Lung (tissue), 12 donors: ENCODE measurements around the gene ERCC1. TPM values are rescaled to one million over a fixed set of nuclear protein-coding genes. Genes with fewer than 3 reads are reported as not detected.
"Not testable (repeated sequence)": the region's sequence is repeated elsewhere in the genome, so short reads cannot be mapped to it uniquely, and the experiment has no call there.

Experiments used
- ATAC-seq: fragments of 200-7000 bp; cut with Tn5 transposase; one replicate; pipeline ENCODE4 v1.9.1; 2020; ENCODE audit warnings: moderate number of reproducible peaks; ENCODE audit not compliant: insufficient read depth, low FRiP score
- DNase-seq, 3 donors: peaks; one replicate each; pipeline ENCODE4 v3.0.0-alpha.2; 2013 to 2017
- H3K27ac ChIP-seq, 2 donors: one replicate each; pipeline ENCODE4 v1.5.1; 2013; ENCODE audit warnings: mild to moderate bottlenecking in 2 of 2, moderate library complexity in 2 of 2, control low read depth in 1 of 2, inconsistent platforms in 1 of 2, low read depth in 1 of 2, low read length in 1 of 2
- H3K27me3 ChIP-seq, 3 donors: one replicate each; pipeline ENCODE4 v1.5.1; 2013; ENCODE audit warnings: low read length in 2 of 3; ENCODE audit not compliant: control insufficient read depth in 3 of 3, insufficient read depth in 3 of 3
- H3K36me3 ChIP-seq, 4 donors: one replicate each; pipeline ENCODE4 v1.5.1; 2013; ENCODE audit warnings: low read length in 4 of 4, mild to moderate bottlenecking in 1 of 4, moderate library complexity in 1 of 4; ENCODE audit not compliant: control insufficient read depth in 4 of 4, insufficient read depth in 4 of 4
- H3K4me1 ChIP-seq, 5 donors: one replicate each; pipeline ENCODE4 v1.5.1; 2013; ENCODE audit warnings: low read length in 5 of 5, mild to moderate bottlenecking in 2 of 5, moderate library complexity in 1 of 5; ENCODE audit not compliant: control insufficient read depth in 5 of 5, insufficient read depth in 5 of 5
- H3K4me3 ChIP-seq: one replicate; pipeline ENCODE4 v1.5.1; 2013; ENCODE audit warnings: mild to moderate bottlenecking, control low read depth, moderate library complexity
- H3K9ac ChIP-seq, 2 donors: one replicate each; pipeline ENCODE4 v1.5.1; 2013; ENCODE audit warnings: low read length in 2 of 2, control low read depth in 1 of 2; ENCODE audit not compliant: insufficient read depth in 1 of 2
- H3K9me3 ChIP-seq, 4 donors: one replicate each; pipeline ENCODE4 v1.5.1; 2013; ENCODE audit warnings: low read length in 3 of 4, mild to moderate bottlenecking in 1 of 4, moderate library complexity in 1 of 4; ENCODE audit not compliant: control insufficient read depth in 4 of 4, insufficient read depth in 3 of 4
- CTCF ChIP-seq: IDR thresholded peaks from 2 replicates; pipeline ENCODE4 v1.5.1; 2012; ENCODE audit warnings: mild to moderate bottlenecking; ENCODE audit errors: control extremely low read depth, extremely low read depth
- WGBS, 2 donors: extraction: QIAGEN DNeasy Blood & Tissue Kit; methylation state at CpG; one replicate each; pipeline ENCODE4 v1.1.7; 2013; 5-methylcytosine and 5-hydroxymethylcytosine counted together
- polyA plus RNA-seq, 2 donors: library from polyadenylated mRNA; stranded (reverse); fragments of 200-250 nt; gene quantifications; one replicate each; pipeline ENCODE4 v1.2.1, GENCODE V29; 2013
- total RNA-seq, 2 donors: library from RNA; depleted of rRNA in 1 of 2; stranded (reverse); fragments of >200 nt in 1 of 2; gene quantifications; one replicate each; pipeline ENCODE4 v1.2.1, GENCODE V29; 2014 to 2021
- donor health status: control.
- donor health status: control.
- donor health status: Bipolar disorder and iron deficiency.
- donor health status: healthy.
- donor health status: DM: yes; HTN: yes; CAD: no.

The ERCC1 gene
- total and polyA plus RNA-seq, 4 donors = 53.2 to 82.3 (median 63.2) TPM

DNA sequence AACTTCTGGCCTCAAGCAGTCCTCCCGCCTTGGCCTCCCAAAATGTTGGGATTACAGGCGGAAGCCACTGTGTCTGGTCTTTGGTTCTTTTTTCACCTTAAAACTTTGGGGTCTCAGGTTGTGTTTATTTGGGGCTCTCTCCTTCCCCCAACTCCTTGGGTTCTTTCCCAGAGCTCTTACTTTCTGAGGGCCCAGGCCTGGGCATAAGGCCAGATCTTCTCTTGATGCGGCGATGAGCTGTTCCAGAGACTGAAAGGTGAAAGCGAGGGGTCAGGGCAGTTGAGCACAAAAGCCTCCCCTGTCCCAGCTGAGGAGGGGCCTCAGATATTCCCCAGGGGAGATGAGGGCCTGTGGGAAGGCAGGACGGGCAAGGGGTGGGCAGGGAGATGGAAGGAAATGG lies 10.2 kb downstream of the ERCC1 start:
- WGBS, 2 donors = 85 to 93% methylated on average over 6 of the region's 6 CpGs
- peaks cover 0 to 2% (median 0%) of the 10 kb centered on the region in 4 donors for H3K9me3 ChIP-seq
- no peak for ATAC-seq
- H3K27me3 ChIP-seq = no peaks in the 10 kb centered on the region
- DNase-seq = no peak
- H3K36me3 ChIP-seq = peaks cover 0 to 29% (median 10%) of the 10 kb centered on the region in 4 donors
- H3K4me1 ChIP-seq = no peaks in the 10 kb centered on the region
- no peak overlapping the region for H3K27ac ChIP-seq
- no peak for TF ChIP-seq CTCF
- H3K9ac ChIP-seq = no peak overlapping the region
- no peak overlapping the region for H3K4me3 ChIP-seq

- not testable (repeated sequence) for H3K9ac ChIP-seq, H3K4me3 ChIP-seq, H3K9me3 ChIP-seq, H3K27ac ChIP-seq, DNase-seq, H3K27me3 ChIP-seq, ATAC-seq
- Histone ChIP-seq H3K4me1 (peaks cover 0 to 17% (median 4%) of the 10 kb centered on the region in 5 donors), H3K36me3 (peaks cover 0 to 16% (median 5%) of the 10 kb centered on the region in 4 donors)
- WGBS, 2 donors = 96% methylated on average over 4 of the region's 4 CpGs
Observed at GRCh38 chr19:45410330-45410729, 13.4 kb downstream of the ERCC1 start.

DNA sequence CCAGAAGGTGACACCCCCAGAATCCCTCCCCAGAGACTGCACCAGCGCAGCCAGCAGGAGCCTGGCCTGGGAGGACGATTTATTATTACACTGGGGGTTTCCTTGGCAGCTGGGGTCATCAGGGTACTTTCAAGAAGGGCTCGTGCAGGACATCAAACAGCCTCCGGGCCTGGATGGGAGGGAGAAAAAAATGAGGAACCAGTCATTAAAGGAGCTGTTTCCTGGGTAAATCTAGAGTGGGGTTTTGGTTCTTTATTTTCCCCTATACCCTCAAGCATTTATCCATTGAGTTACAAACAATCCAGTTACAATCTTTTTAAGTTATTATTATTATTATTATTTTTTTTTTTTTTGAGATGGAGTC lies 14.2 kb downstream of the ERCC1 start:
- Histone ChIP-seq H3K36me3 (peaks cover 0 to 13% (median 4%) of the 10 kb centered on the region in 4 donors), H3K27ac (no peak overlapping the region), H3K27me3 (peaks cover 0 to 7% (median 4%) of the 10 kb centered on the region in 3 donors), H3K9me3 (peaks cover 0 to 2% (median 0%) of the 10 kb centered on the region in 4 donors), H3K4me3 (no peak overlapping the region), H3K9ac (no peak overlapping the region), H3K4me1 (peaks cover under 1 to 23% (median 4%) of the 10 kb centered on the region in 5 donors)
- TF ChIP-seq CTCF = no peak
- 40 to 48% methylated on average over 4 of the region's 4 CpGs for WGBS, 2 donors
- ATAC-seq = no peak
- no peak for DNase-seq

GRCh38 chr19:45408830-45409556 lies 14.7 kb downstream of the ERCC1 start:
- Histone ChIP-seq H3K9ac (no peak overlapping the region), H3K27me3 (peaks cover 0 to 12% (median 9%) of the 10 kb centered on the region in 3 donors), H3K4me1 (peaks cover 3 to 28% (median 6%) of the 10 kb centered on the region in 5 donors), H3K36me3 (peaks cover 0 to 8% (median 3%) of the 10 kb centered on the region in 4 donors), H3K9me3 (peaks cover 0 to 2% (median 0%) of the 10 kb centered on the region in 4 donors), H3K4me3 (no peak overlapping the region), H3K27ac (no peak overlapping the region)
- 86 to 88% methylated on average over 15 of the region's 15 CpGs for WGBS, 2 donors
- TF ChIP-seq CTCF = no peak
- DNase-seq (no peak), ATAC-seq (no peak)
